OCI-LY7 (cell line): ENCODE data around the gene APLP2. TPM values are rescaled to one million over a fixed set of nuclear protein-coding genes. Genes with fewer than 3 reads are reported as not detected.

Experiments used
- BruUV-seq: library from RNA; stranded (reverse); fragments of 400-500 nt; replicated peaks from 2 replicates; lab custom pipeline; 2021; lab: Mats Ljungman, UMichigan
- CTCF ChIA-PET: fragments of 300-600 bp; sonication (Branson Sonifier 250); formaldehyde crosslinking; loops from one replicate; lab custom pipeline; 2022; ENCODE audit warnings: antibody characterized with exemption; ENCODE audit not compliant: unreplicated experiment; lab: Charles Lee
- POLR2A ChIA-PET: fragments of 300-600 bp; sonication (Branson Sonifier 250); formaldehyde crosslinking; loops from one replicate; lab custom pipeline; 2022; ENCODE audit warnings: antibody characterized with exemption; lab: Charles Lee
- DNase-seq: peaks from one replicate; pipeline ENCODE4 v3.0.0-alpha.2; 2015; ENCODE audit warnings: low spot score
- H2AFZ ChIP-seq: fragments of 200-600 bp; sonication (generic), shearing (Covaris generic); 2 replicates; pipeline ENCODE4 v1.6.1; 2014; ENCODE audit warnings: mild to moderate bottlenecking, antibody characterized with exemption, low read length, moderate library complexity
- H3K27ac ChIP-seq: fragments of 200-600 bp; sonication (generic); 2 replicates; pipeline ENCODE4 v1.5.1; 2014; ENCODE audit warnings: mixed run types, low read depth, mild to moderate bottlenecking, moderate library complexity, low read length, inconsistent platforms; ENCODE audit not compliant: poor library complexity, severe bottlenecking
- H3K36me3 ChIP-seq: fragments of 200-600 bp; sonication (generic); 2 replicates; pipeline ENCODE4 v1.6.1; 2014; ENCODE audit warnings: mild to moderate bottlenecking, antibody characterized with exemption, low read length, moderate library complexity, mixed read lengths; ENCODE audit not compliant: insufficient read depth
- H3K4me1 ChIP-seq: fragments of 200-600 bp; sonication (generic); 2 replicates; pipeline ENCODE4 v1.5.1; 2014; ENCODE audit warnings: mild to moderate bottlenecking, low read length; ENCODE audit not compliant: insufficient read depth, poor library complexity, severe bottlenecking
- H3K4me2 ChIP-seq: fragments of 200-600 bp; sonication (generic); 2 replicates; pipeline ENCODE4 v1.6.1; 2014; ENCODE audit warnings: mild to moderate bottlenecking, low read length
- H3K4me3 ChIP-seq: fragments of 200-600 bp; sonication (generic); 2 replicates; pipeline ENCODE4 v1.5.1; 2014; ENCODE audit warnings: mild to moderate bottlenecking, low read depth, low read length; ENCODE audit not compliant: poor library complexity, severe bottlenecking
- H3K79me2 ChIP-seq: fragments of 200-600 bp; sonication (generic); 2 replicates; pipeline ENCODE4 v1.6.1; 2016; ENCODE audit warnings: low read depth, mild to moderate bottlenecking, low read length, moderate library complexity, mixed read lengths; ENCODE audit not compliant: insufficient read depth
- H3K9me2 ChIP-seq: fragments of 200-600 bp; sonication (generic); 2 replicates; pipeline ENCODE4 v1.6.1; 2016; ENCODE audit warnings: mild to moderate bottlenecking, low read length, mixed read lengths; ENCODE audit not compliant: insufficient read depth
- H3K9me3 ChIP-seq: fragments of 200-600 bp; sonication (generic); 2 replicates; pipeline ENCODE4 v1.6.1; 2014; ENCODE audit warnings: mild to moderate bottlenecking, mixed run types, low read length, mixed read lengths
- H4K20me1 ChIP-seq: fragments of 200-600 bp; sonication (generic); 2 replicates; pipeline ENCODE4 v1.6.1; 2014; ENCODE audit warnings: mild to moderate bottlenecking, antibody characterized with exemption, low read length, moderate library complexity, mixed read lengths; ENCODE audit not compliant: insufficient read depth
- EZH2phosphoT487 ChIP-seq: fragments of 200-600 bp; sonication (generic); IDR thresholded peaks from 2 replicates; pipeline ENCODE4 v1.6.1; 2018; ENCODE audit warnings: low read depth, borderline replicate concordance, mild to moderate bottlenecking, mixed run types, antibody characterized with exemption, low read length, moderate library complexity, mixed read lengths
- intact Hi-C: fragments of 100-400 bp; cut with micrococcal nuclease; formaldehyde crosslinking; loops from one replicate; pipeline ENCODE4 v1.10.0; 2022; ENCODE audit not compliant: unreplicated experiment
- total RNA-seq, 2 experiments: library from RNA; depleted of rRNA in 1 of 2; stranded (reverse); fragments of >200 nt in 1 of 2; shearing (Covaris generic) in 1 of 2; gene quantifications; 2 replicates each; pipeline ENCODE4 v1.2.3, GENCODE V29; 2014 to 2022
- TF ChIP-seq, protein P1 (sequence below): fragments of 200-600 bp; sonication (generic); conservative IDR thresholded peaks from 2 replicates; pipeline ENCODE4 v1.5.1; 2014; ENCODE audit warnings: mild to moderate bottlenecking, antibody characterized with exemption, low read length, moderate library complexity, mixed read lengths

The APLP2 gene
- total RNA-seq, 2 experiments from 2014 or later, result 147 to 284 TPM

GRCh38 chr11:130097285-130097684, 27.6 kb downstream of the APLP2 start:
- peaks cover 40% of the 10 kb centered on the region for H3K4me1 ChIP-seq
- CTCF ChIA-PET, result no interaction called here
- no peak for TF ChIP-seq EZH2phosphoT487
- TF ChIP-seq, protein P1, sequence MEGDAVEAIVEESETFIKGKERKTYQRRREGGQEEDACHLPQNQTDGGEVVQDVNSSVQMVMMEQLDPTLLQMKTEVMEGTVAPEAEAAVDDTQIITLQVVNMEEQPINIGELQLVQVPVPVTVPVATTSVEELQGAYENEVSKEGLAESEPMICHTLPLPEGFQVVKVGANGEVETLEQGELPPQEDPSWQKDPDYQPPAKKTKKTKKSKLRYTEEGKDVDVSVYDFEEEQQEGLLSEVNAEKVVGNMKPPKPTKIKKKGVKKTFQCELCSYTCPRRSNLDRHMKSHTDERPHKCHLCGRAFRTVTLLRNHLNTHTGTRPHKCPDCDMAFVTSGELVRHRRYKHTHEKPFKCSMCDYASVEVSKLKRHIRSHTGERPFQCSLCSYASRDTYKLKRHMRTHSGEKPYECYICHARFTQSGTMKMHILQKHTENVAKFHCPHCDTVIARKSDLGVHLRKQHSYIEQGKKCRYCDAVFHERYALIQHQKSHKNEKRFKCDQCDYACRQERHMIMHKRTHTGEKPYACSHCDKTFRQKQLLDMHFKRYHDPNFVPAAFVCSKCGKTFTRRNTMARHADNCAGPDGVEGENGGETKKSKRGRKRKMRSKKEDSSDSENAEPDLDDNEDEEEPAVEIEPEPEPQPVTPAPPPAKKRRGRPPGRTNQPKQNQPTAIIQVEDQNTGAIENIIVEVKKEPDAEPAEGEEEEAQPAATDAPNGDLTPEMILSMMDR, result no peak
- BruUV-seq, result no TSS peak
- H4K20me1 ChIP-seq, result peaks cover 38% of the 10 kb centered on the region
- H3K27ac ChIP-seq, result no peak overlapping the region
- no peak overlapping the region for H3K4me3 ChIP-seq
- H3K79me2 ChIP-seq, result peaks cover 91% of the 10 kb centered on the region
- no peaks in the 10 kb centered on the region for H3K9me3 ChIP-seq
- POLR2A ChIA-PET, result interaction anchor here (0.6 to 1.4 kb wide), 2 partner anchors 15 to 84 kb away, joined by 5 read pairs; no protein-coding TSS in a partner anchor
- DNase-seq, result no peak
- no peaks in the 10 kb centered on the region for H3K9me2 ChIP-seq
- no peak overlapping the region for H3K4me2 ChIP-seq
- H2AFZ ChIP-seq, result no peak overlapping the region
- H3K36me3 ChIP-seq, result peaks cover 25% of the 10 kb centered on the region
- intact Hi-C loops, result no loop called here

GRCh38 chr11:130099356-130099755, 29.7 kb downstream of the APLP2 start:
- BruUV-seq, result no TSS peak

More at GRCh38 chr11:130099356-130099755, 29.7 kb downstream of the APLP2 start:
- Histone ChIP-seq H4K20me1 (peaks cover 40% of the 10 kb centered on the region), H3K36me3 (peaks cover 21% of the 10 kb centered on the region), H3K27ac (no peak overlapping the region), H3K4me3 (no peak overlapping the region), H3K9me2 (no peaks in the 10 kb centered on the region), H3K9me3 (no peaks in the 10 kb centered on the region), H3K4me1 (peaks cover 38% of the 10 kb centered on the region), H3K4me2 (no peak overlapping the region), H3K79me2 (peaks cover 98% of the 10 kb centered on the region), H2AFZ (no peak overlapping the region)
- intact Hi-C loops, result no loop called here
- ChIA-PET POLR2A (interaction anchor here (0.6 kb wide), 1 partner anchor 17 kb away, joined by 7 read pairs; no protein-coding TSS in a partner anchor), CTCF (no interaction called here)
- no peak for TF ChIP-seq EZH2phosphoT487
- TF ChIP-seq, protein P1, result no peak
- no peak for DNase-seq
